SK-N-MC (cell line): ENCODE results near the gene CRYL1.

Experiments
- EZH2 ChIP-seq: fragments of 200-600 bp; sonication (generic); IDR thresholded peaks from one replicate; pipeline ENCODE4 v1.6.1; 2017; ENCODE audit warnings: antibody characterized with exemption
- FOXP2 ChIP-seq: optimal IDR thresholded peaks from 2 replicates; pipeline ENCODE3; 2011; ENCODE audit warnings: mild to moderate bottlenecking, moderate library complexity; ENCODE audit not compliant: insufficient read depth; ENCODE audit errors: extremely low read length, control extremely low read depth
- POLR2AphosphoS5 ChIP-seq: IDR thresholded peaks from 2 replicates; pipeline ENCODE4 v1.6.1; 2012; ENCODE audit warnings: mild to moderate bottlenecking, low read depth, low read length, borderline replicate concordance

- TF ChIP-seq EZH2 (no peak), POLR2AphosphoS5 (no peak), FOXP2 (no peak)
Measured at GRCh38 chr13:20369886-20370361, 155.7 kb downstream of the CRYL1 start.
